A549 (cell line): ENCODE results near the gene DNMT3A. TPM values are rescaled to one million over a fixed set of nuclear protein-coding genes. Genes with fewer than 3 reads are reported as not detected.

ENCODE experiments used
- ATAC-seq, 2 experiments: fragments of 200-7000 bp in 1 of 2; fragments of >200 bp in 1 of 2; cut with Nextera tagmentation in 1 of 2; cut with Tn5 transposase in 1 of 2; 3 replicates each; pipeline versions ENCODE4 v1.8.0 to v1.9.1; 2018 to 2020; ENCODE audit warnings: mild to moderate bottlenecking in 1 of 2, moderate library complexity in 1 of 2
- CTCF ChIA-PET: fragments of 300-600 bp; sonication (Branson Sonifier 250); formaldehyde crosslinking; extraction: SDS; loops from one replicate; lab custom pipeline; 2021; ENCODE audit warnings: antibody characterized with exemption, inconsistent platforms; lab: Yijun Ruan, JAX
- POLR2A ChIA-PET: fragments of 350-600 bp; formaldehyde crosslinking; extraction: SDS; loops from one replicate; lab custom pipeline; 2021; ENCODE audit warnings: antibody characterized with exemption, inconsistent platforms; lab: Yijun Ruan, JAX
- DNase-seq, 2 experiments: peaks; one replicate each; pipeline versions ENCODE4 v3.0.0 to v3.0.0-alpha.2; 2011 to 2016; ENCODE audit warnings: low read depth in 1 of 2, low spot score in 1 of 2
- FAIRE-seq: peaks from 2 replicates; lab custom pipeline; 2011; peaks lifted over from hg19 to GRCh38; lab: Jason Lieb, UNC
- H3K27ac ChIP-seq, 2 experiments: fragments of >200 bp; sonication (Bioruptor Twin); formaldehyde crosslinking; 3 replicates each; pipeline ENCODE4 v1.5.1; 2016 to 2017
- H3K4me1 ChIP-seq: fragments of >200 bp; sonication (Bioruptor Twin); formaldehyde crosslinking; 3 replicates; pipeline ENCODE4 v1.6.1; 2016
- H3K4me2 ChIP-seq: fragments of >200 bp; sonication (Bioruptor Twin); formaldehyde crosslinking; 3 replicates; pipeline ENCODE4 v1.6.1; 2016
- H3K4me3 ChIP-seq: fragments of >200 bp; sonication (Bioruptor Twin); formaldehyde crosslinking; 3 replicates; pipeline ENCODE4 v1.5.1; 2016
- H3K9me3 ChIP-seq: fragments of >200 bp; sonication (Bioruptor Twin); formaldehyde crosslinking; 3 replicates; pipeline ENCODE4 v1.6.1; 2016
- CBX2 ChIP-seq: fragments of 200-600 bp; sonication (generic); IDR thresholded peaks from 2 replicates; pipeline ENCODE4 v1.6.1; 2016; ENCODE audit warnings: low read depth, mild to moderate bottlenecking, borderline replicate concordance
- CBX8 ChIP-seq: fragments of 200-600 bp; sonication (generic); IDR thresholded peaks from 2 replicates; pipeline ENCODE4 v1.6.1; 2016
- CEBPB ChIP-seq, 2 experiments: fragments of >200 bp in 1 of 2; sonication (Bioruptor Twin) in 1 of 2; formaldehyde crosslinking in 1 of 2; IDR thresholded peaks; 2 replicates each; pipeline ENCODE4 v1.6.1; 2012 to 2016
- CHD2 ChIP-seq: fragments of 150-350 bp; IDR thresholded peaks from 2 replicates; pipeline ENCODE4 v1.6.1; 2014; ENCODE audit warnings: low read length; ENCODE audit not compliant: partially characterized antibody
- CHD4 ChIP-seq: fragments of 200-600 bp; sonication (generic); IDR thresholded peaks from 2 replicates; pipeline ENCODE4 v1.6.1; 2016; ENCODE audit warnings: antibody characterized with exemption, mild to moderate bottlenecking, borderline replicate concordance
- ESRRA ChIP-seq: fragments of 150-350 bp; IDR thresholded peaks from 2 replicates; pipeline ENCODE4 v1.6.1; 2014; ENCODE audit warnings: mild to moderate bottlenecking, low read length, borderline replicate concordance
- FOSL2 ChIP-seq, 2 experiments: fragments of 450-650 bp in 1 of 2; fragments of >200 bp in 1 of 2; sonication (Bioruptor Twin) in 1 of 2; formaldehyde crosslinking; IDR thresholded peaks; 2 replicates each; pipeline versions ENCODE4 v1.5.0 to v1.6.1; 2016 to 2020; ENCODE audit warnings: mild to moderate bottlenecking in 1 of 2, moderate library complexity in 1 of 2
- FOXS1 ChIP-seq: fragments of 250-450 bp; sonication (Bioruptor Pico); IDR thresholded peaks from 2 replicates; pipeline ENCODE4 v1.5.0; 2020; ENCODE audit warnings: mild to moderate bottlenecking, moderate library complexity
- GATA3 ChIP-seq: IDR thresholded peaks from 2 replicates; pipeline ENCODE4 v1.6.1; 2012; ENCODE audit warnings: borderline replicate concordance
- HDAC2 ChIP-seq: fragments of 200-600 bp; sonication (generic); IDR thresholded peaks from 2 replicates; pipeline ENCODE4 v1.6.1; 2016
- JUNB ChIP-seq: fragments of >200 bp; sonication (Bioruptor Twin); formaldehyde crosslinking; IDR thresholded peaks from 2 replicates; pipeline ENCODE4 v1.6.1; 2016
- KDM1A ChIP-seq: fragments of 200-600 bp; sonication (generic); IDR thresholded peaks from 2 replicates; pipeline ENCODE4 v1.6.1; 2016; ENCODE audit warnings: low read depth, mild to moderate bottlenecking
- MAZ ChIP-seq: fragments of 150-350 bp; IDR thresholded peaks from 2 replicates; pipeline ENCODE4 v1.6.1; 2014; ENCODE audit warnings: antibody characterized with exemption, low read depth, low read length, borderline replicate concordance
- MYC ChIP-seq: IDR thresholded peaks from 2 replicates; pipeline ENCODE4 v1.6.1; 2012; ENCODE audit warnings: mild to moderate bottlenecking, inconsistent platforms, low read length, improper control_type of control experiment, borderline replicate concordance
- NR3C1 ChIP-seq: fragments of >200 bp; sonication (Bioruptor Twin); formaldehyde crosslinking; IDR thresholded peaks from 3 replicates; pipeline ENCODE4 v1.6.1; 2017
- RAD21 ChIP-seq, 2 experiments: fragments of >200 bp in 1 of 2; sonication (Bioruptor Twin) in 1 of 2; formaldehyde crosslinking in 1 of 2; IDR thresholded peaks in 1 of 2; conservative IDR thresholded peaks in 1 of 2; 2 replicates in 1 of 2; 3 replicates in 1 of 2; pipeline ENCODE4 v1.6.1; 2012 to 2018; ENCODE audit warnings: inconsistent platforms in 1 of 2
- RCOR1 ChIP-seq: fragments of 150-350 bp; IDR thresholded peaks from 2 replicates; pipeline ENCODE4 v1.6.1; 2014; ENCODE audit warnings: antibody characterized with exemption, low read length, low read depth
- SREBF2 ChIP-seq: fragments of 450-650 bp; IDR thresholded peaks from 2 replicates; pipeline ENCODE4 v1.6.1; 2014; ENCODE audit warnings: mild to moderate bottlenecking, moderate library complexity
- TFCP2L1 ChIP-seq: fragments of 250-450 bp; sonication (Bioruptor Pico); IDR thresholded peaks from 2 replicates; pipeline ENCODE4 v1.5.0; 2021; ENCODE audit warnings: mild to moderate bottlenecking
- TP53 ChIP-seq: fragments of 250-450 bp; sonication (Bioruptor Pico); IDR thresholded peaks from 2 replicates; pipeline ENCODE4 v1.5.0; 2021; ENCODE audit warnings: mild to moderate bottlenecking, moderate library complexity
- ZC3H11A ChIP-seq: fragments of 450-650 bp; IDR thresholded peaks from 2 replicates; pipeline ENCODE4 v1.6.1; 2014; ENCODE audit warnings: antibody characterized with exemption, mild to moderate bottlenecking
- WGBS: methylation state at CpG from one replicate; pipeline ENCODE4 v1.1.6; 2017; ENCODE audit errors: missing lambda C conversion rate; 5-methylcytosine and 5-hydroxymethylcytosine counted together
- polyA plus RNA-seq, 4 experiments: library from polyadenylated mRNA; depleted of rRNA in 3 of 4; stranded (reverse); fragments of >200 nt; fragmentation: RNase III in 1 of 4; extraction: RNeasy Plus Mini Kit Qiagen cat#74134 plus additional on column Dnase treatment in 1 of 4; gene quantifications; 2 replicates in 3 of 4; 3 replicates in 1 of 4; pipeline ENCODE4 v1.2.3, GENCODE V29; 2011 to 2017
- TF ChIP-seq, protein P1 (sequence below): IDR thresholded peaks from 2 replicates; pipeline ENCODE4 v1.6.1; 2012
- TF ChIP-seq, protein P2 (sequence below): fragments of 450-650 bp; IDR thresholded peaks from 2 replicates; pipeline ENCODE4 v1.6.1; 2014; ENCODE audit warnings: antibody characterized with exemption
- TF ChIP-seq, protein P3 (sequence below): fragments of >200 bp; sonication (Bioruptor Twin); formaldehyde crosslinking; IDR thresholded peaks from 3 replicates; pipeline ENCODE4 v1.5.1; 2016
- TF ChIP-seq, protein P4 (sequence below): fragments of 250-450 bp; sonication (Bioruptor Pico); IDR thresholded peaks from 2 replicates; pipeline ENCODE4 v1.5.0; 2021; ENCODE audit warnings: mild to moderate bottlenecking, moderate library complexity, borderline replicate concordance

DNMT3A gene
- polyA plus RNA-seq, 2 of the 4 experiments (the other 2 are of a cell fraction): 4.4 to 11.9 TPM

DNA sequence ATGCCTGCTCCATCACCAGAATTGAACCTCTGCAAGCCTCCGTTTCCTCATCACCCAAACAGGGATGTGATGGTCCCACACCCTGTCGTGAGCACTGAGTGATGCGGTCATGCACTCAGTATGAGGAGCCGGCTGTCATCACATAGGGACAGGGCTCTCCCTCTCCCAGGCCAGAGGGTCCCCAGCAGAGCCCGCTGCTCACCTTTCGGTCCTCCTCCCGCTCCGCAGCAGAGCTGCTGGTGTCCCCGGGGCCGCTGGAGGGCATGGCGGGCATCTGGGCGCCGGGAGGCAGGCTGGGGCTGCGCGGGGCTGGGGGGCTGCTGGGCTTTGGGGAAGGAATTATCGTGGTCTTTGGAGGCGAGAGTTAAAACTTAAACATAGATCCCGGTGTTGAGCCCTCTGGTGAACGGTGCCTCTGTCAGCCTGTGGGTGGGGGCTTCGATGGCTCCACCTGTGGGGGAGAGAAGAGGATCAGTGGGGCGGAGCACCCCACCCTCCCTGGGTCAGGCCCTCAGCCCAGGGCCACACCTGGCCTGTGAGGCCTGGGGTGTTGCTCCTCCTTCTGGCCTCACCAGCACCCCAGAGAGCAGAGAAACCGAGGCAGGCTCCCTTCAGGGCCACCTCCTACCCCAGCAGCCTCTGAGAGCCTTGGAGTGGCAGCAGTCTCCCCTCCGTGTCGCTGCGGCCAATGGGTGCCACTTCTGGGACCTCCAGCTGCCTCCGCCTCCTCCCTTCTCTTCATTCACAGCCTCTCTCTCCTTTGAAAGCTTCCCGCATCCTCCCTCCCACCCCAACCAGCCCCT is 27.8 kb downstream of the DNMT3A start:
- DNase-seq: no peak
- TF ChIP-seq ESRRA (no peak), KDM1A (no peak), CHD2 (no peak), TFCP2L1 (CRISPR knock-in tag) (no peak), CHD4 (no peak), CBX2 (no peak), GATA3 (no peak)
- TF ChIP-seq, protein P1, sequence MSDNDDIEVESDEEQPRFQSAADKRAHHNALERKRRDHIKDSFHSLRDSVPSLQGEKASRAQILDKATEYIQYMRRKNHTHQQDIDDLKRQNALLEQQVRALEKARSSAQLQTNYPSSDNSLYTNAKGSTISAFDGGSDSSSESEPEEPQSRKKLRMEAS: no peak
- TF ChIP-seq, all 56 proteins: peak for 0
- Histone ChIP-seq H3K4me2 (no peak overlapping the region), H3K27ac (peak overlapping the region in 1 of 2 experiments; percentile 65; a peak in 2 of 6 replicates), H3K4me1 (peaks cover 6% of the 10 kb centered on the region; the same call in 1 of the 3 replicates), H3K9me3 (no peaks in the 10 kb centered on the region), H3K4me3 (no peak overlapping the region)
- ChIA-PET CTCF (interaction anchor here (1.0 to 2.8 kb wide), 5 partner anchors 11 to 253 kb away, joined by 3 to 10 read pairs (median 4); no protein-coding TSS in a partner anchor), POLR2A (no interaction called here)
- FAIRE-seq (no peak), ATAC-seq (no peak)
- WGBS: 94% methylated on average over 21 of the region's 27 CpGs

DNA sequence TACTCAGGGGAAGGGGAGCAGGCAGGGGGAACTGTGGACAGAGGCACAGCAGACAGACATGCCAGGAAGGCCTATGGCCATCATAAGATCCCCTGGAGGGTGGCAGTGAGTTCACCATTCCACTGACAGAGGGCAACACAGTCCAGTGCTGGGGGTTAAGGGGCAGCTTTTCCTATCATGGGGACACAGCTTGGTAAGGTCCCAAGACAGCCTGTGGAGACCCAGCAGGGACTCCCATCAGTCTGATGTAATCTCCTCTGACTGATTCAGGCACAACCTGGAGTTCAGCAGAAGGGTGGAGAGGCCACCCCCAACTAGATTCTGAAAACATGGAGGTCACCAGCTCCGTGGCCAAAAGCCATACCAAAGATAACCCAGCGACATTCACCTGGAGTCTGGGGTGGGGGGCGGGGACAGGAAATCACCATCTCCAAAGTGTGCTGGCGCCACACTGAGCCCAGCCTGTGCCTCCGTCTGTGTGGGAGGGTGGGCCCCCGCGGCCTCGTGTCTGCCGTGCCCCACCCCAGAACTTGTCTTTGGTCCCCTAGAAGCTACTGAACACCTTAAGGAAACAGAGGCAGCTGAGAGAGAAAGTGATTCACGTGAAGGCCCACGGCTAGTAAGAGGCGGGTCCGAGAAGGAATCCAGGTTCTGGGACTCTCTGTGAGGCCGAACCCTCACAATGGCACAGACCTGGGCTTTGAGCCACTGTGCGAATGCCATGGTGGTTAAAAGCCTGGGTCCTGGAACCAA is 28.6 kb downstream of the DNMT3A start:
- DNase-seq (no peak), ATAC-seq (no peak)
- POLR2A ChIA-PET: no interaction called here

DNA sequence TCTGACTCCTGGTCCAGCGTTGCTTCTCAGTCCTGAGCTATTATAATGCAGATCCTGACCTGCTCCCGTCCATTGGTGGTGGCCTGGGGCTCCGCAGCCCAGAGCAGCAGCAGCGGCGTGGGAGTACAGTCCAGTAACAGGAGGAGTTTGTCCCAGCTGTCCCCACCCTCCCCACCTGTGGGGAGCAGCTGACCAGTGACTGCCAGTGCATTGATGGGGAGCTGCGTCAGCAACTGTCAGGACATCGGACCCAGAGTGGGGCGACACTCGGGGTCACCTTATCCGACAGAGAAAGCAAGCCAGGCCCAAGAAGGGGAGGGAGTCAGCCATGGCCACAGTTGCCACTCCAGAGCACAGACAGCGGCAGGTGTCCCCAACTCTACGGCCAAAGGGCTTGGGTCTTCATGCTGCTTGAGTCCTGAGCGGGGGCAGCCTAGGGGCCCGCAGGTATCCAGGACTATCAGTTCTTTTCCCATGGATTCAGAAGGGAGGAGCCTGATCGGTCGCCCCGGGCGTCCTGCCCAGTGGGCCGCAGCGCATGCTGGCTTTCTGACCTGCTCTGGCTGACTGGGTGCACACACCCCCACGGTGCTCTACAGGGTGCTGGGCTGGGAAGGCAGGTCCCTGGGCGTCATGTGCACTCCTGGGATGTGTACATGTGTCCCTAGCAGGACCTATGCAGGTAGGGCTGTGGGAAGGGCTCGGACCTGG is 29.7 kb downstream of the DNMT3A start:
- ATAC-seq (no peak), DNase-seq (no peak), FAIRE-seq (no peak)
- Histone ChIP-seq H3K27ac (no peak overlapping the region), H3K4me1 (peaks cover 6% of the 10 kb centered on the region; the same call in 1 of the 3 replicates), H3K4me2 (no peak overlapping the region), H3K9me3 (no peaks in the 10 kb centered on the region), H3K4me3 (no peak overlapping the region)
- CTCF ChIA-PET: interaction anchor here (1.4 to 2.2 kb wide), 4 partner anchors 11 to 353 kb away, joined by 4 to 8 read pairs (median 7); no protein-coding TSS in a partner anchor
- POLR2A ChIA-PET: no interaction called here
- 88% methylated on average over 19 of the region's 23 CpGs for WGBS
- TF ChIP-seq JUNB: no peak
- TF ChIP-seq RAD21 (conservative IDR thresholded peaks at IDR 0.05 in 1 of 2, IDR thresholded peaks at IDR 0.05 in 1 of 2): no peak
- TF ChIP-seq FOSL2 (IDR thresholded peaks at IDR 0.05): no peak
- no peak for TF ChIP-seq FOSL2 (CRISPR knock-in tag; IDR thresholded peaks at IDR 0.05)
- no peak for TF ChIP-seq KDM1A
- TF ChIP-seq, protein P2, sequence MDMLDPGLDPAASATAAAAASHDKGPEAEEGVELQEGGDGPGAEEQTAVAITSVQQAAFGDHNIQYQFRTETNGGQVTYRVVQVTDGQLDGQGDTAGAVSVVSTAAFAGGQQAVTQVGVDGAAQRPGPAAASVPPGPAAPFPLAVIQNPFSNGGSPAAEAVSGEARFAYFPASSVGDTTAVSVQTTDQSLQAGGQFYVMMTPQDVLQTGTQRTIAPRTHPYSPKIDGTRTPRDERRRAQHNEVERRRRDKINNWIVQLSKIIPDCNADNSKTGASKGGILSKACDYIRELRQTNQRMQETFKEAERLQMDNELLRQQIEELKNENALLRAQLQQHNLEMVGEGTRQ: no peak
- TF ChIP-seq FOXS1 (CRISPR knock-in tag): no peak
- no peak for TF ChIP-seq SREBF2
- TF ChIP-seq, protein P1: no peak
- no peak for TF ChIP-seq ZC3H11A
- no peak for TF ChIP-seq CBX8
- TF ChIP-seq, protein P3, sequence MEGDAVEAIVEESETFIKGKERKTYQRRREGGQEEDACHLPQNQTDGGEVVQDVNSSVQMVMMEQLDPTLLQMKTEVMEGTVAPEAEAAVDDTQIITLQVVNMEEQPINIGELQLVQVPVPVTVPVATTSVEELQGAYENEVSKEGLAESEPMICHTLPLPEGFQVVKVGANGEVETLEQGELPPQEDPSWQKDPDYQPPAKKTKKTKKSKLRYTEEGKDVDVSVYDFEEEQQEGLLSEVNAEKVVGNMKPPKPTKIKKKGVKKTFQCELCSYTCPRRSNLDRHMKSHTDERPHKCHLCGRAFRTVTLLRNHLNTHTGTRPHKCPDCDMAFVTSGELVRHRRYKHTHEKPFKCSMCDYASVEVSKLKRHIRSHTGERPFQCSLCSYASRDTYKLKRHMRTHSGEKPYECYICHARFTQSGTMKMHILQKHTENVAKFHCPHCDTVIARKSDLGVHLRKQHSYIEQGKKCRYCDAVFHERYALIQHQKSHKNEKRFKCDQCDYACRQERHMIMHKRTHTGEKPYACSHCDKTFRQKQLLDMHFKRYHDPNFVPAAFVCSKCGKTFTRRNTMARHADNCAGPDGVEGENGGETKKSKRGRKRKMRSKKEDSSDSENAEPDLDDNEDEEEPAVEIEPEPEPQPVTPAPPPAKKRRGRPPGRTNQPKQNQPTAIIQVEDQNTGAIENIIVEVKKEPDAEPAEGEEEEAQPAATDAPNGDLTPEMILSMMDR: no peak
- TF ChIP-seq TP53: no peak
- no peak for TF ChIP-seq HDAC2
- no peak for TF ChIP-seq MAZ

More for the DNA sequence above, 28.6 kb downstream of the DNMT3A start:
- Histone ChIP-seq H3K4me3 (no peak overlapping the region), H3K4me1 (peaks cover 6% of the 10 kb centered on the region; the same call in 1 of the 3 replicates), H3K27ac (no peak overlapping the region), H3K9me3 (no peaks in the 10 kb centered on the region), H3K4me2 (no peak overlapping the region)
- FAIRE-seq: no peak
- CTCF ChIA-PET: interaction anchor here (1.4 to 2.2 kb wide), 5 partner anchors 12 to 352 kb away, joined by 4 to 8 read pairs (median 6); no protein-coding TSS in a partner anchor
- no peak for TF ChIP-seq RCOR1
- no peak for TF ChIP-seq ESRRA
- TF ChIP-seq CEBPB (IDR thresholded peaks at IDR 0.05): no peak
- no peak for TF ChIP-seq HDAC2
- no peak for TF ChIP-seq NR3C1
- TF ChIP-seq MYC: no peak
- TF ChIP-seq, protein P4, sequence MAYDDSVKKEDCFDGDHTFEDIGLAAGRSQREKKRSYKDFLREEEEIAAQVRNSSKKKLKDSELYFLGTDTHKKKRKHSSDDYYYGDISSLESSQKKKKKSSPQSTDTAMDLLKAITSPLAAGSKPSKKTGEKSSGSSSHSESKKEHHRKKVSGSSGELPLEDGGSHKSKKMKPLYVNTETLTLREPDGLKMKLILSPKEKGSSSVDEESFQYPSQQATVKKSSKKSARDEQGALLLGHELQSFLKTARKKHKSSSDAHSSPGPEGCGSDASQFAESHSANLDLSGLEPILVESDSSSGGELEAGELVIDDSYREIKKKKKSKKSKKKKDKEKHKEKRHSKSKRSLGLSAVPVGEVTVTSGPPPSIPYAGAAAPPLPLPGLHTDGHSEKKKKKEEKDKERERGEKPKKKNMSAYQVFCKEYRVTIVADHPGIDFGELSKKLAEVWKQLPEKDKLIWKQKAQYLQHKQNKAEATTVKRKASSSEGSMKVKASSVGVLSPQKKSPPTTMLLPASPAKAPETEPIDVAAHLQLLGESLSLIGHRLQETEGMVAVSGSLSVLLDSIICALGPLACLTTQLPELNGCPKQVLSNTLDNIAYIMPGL (CRISPR knock-in tag): no peak
- WGBS: 90% methylated on average over 13 of the region's 15 CpGs
